Neuron (in vitro differentiated cells): Measurements from ENCODE around the gene APCDD1L.

Experiments
- H2AFZ ChIP-seq: one replicate; pipeline ENCODE4 v1.6.1; 2013; ENCODE audit warnings: low read depth, mild to moderate bottlenecking, inconsistent platforms, low read length, moderate library complexity
- H3K27me3 ChIP-seq: one replicate; pipeline ENCODE4 v1.6.1; 2013; ENCODE audit warnings: low read length; ENCODE audit not compliant: insufficient read depth
- H3K36me3 ChIP-seq: one replicate; pipeline ENCODE4 v1.6.1; 2013; ENCODE audit warnings: low read length; ENCODE audit not compliant: insufficient read depth
- H3K4me1 ChIP-seq: one replicate; pipeline ENCODE4 v1.6.1; 2013; ENCODE audit warnings: low read length; ENCODE audit not compliant: insufficient read depth
- H3K4me3 ChIP-seq: 2 replicates; pipeline ENCODE4 v1.5.1; 2013; ENCODE audit warnings: mild to moderate bottlenecking, low read length, moderate library complexity
- H3K9me3 ChIP-seq: one replicate; pipeline ENCODE4 v1.6.1; 2013; ENCODE audit warnings: low read length

The APCDD1L gene

GRCh38 chr20:58538752-58539151 is 23.6 kb upstream of the APCDD1L start:
- Histone ChIP-seq H3K4me3 (no peak overlapping the region), H2AFZ (no peak overlapping the region), H3K4me1 (no peaks in the 10 kb centered on the region), H3K9me3 (no peaks in the 10 kb centered on the region), H3K27me3 (no peaks in the 10 kb centered on the region), H3K36me3 (no peaks in the 10 kb centered on the region)

DNA sequence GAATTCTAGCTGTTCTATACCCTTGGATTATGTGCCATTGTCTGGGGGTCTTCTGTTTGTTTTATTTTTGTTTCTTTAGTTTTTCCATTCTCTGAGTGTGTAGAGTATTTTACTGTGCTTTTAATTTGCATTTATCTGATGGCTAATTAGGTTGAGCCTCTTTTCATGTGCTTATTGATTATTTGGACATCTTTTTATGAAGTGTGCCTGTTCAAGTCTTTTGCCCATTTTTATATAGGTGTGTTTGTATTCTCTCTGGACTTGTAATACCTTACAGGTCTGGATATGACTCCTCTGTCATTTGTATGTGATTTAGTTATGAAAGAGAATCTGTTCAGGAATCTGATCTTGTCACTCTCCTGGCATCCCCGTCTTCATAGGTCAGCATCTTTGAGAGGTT is 22.6 kb upstream of the APCDD1L start:
- Histone ChIP-seq H3K36me3 (no peaks in the 10 kb centered on the region), H3K4me3 (no peak overlapping the region)

GRCh38 chr20:58536289-58536688 is 21.1 kb upstream of the APCDD1L start:
- H2AFZ ChIP-seq, result no peak overlapping the region
- no peaks in the 10 kb centered on the region for H3K4me1 ChIP-seq
- H3K9me3 ChIP-seq, result no peaks in the 10 kb centered on the region
- H3K27me3 ChIP-seq, result no peaks in the 10 kb centered on the region
- no peaks in the 10 kb centered on the region for H3K36me3 ChIP-seq
- no peak overlapping the region for H3K4me3 ChIP-seq

More for the DNA sequence above, 22.6 kb upstream of the APCDD1L start:
- H3K4me1 ChIP-seq, result no peaks in the 10 kb centered on the region
- no peaks in the 10 kb centered on the region for H3K9me3 ChIP-seq
- no peak overlapping the region for H2AFZ ChIP-seq
- no peaks in the 10 kb centered on the region for H3K27me3 ChIP-seq

- no peaks in the 10 kb centered on the region for H3K4me1 ChIP-seq
- no peaks in the 10 kb centered on the region for H3K36me3 ChIP-seq
- no peak overlapping the region for H2AFZ ChIP-seq
- peaks cover 2% of the 10 kb centered on the region for H3K9me3 ChIP-seq
- no peaks in the 10 kb centered on the region for H3K27me3 ChIP-seq
- no peak overlapping the region for H3K4me3 ChIP-seq
These were observed 16.5 kb upstream of the APCDD1L start for GRCh38 chr20:58531657-58532056.

DNA sequence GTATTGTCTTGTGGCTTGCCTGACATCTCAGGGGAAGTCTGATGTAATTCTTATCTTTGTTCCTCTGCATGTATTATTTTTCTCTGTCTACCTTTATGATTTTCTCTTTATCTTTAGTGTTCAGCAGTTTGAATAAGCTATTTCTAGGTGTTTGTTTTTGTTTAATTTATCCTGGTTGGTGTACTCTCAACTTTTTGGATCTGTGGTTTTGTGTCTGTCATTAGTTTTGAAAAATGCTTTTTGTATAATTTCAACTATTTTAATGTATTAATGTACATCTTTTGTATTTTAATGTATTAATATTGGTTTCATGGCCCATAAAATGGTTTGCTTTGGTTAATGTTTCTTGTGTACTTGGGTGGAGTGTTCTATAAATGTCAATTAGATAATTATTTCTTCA is 15.9 kb upstream of the APCDD1L start:
- Histone ChIP-seq H3K4me3 (no peak overlapping the region), H3K9me3 (peaks cover 3% of the 10 kb centered on the region), H3K4me1 (no peaks in the 10 kb centered on the region), H3K27me3 (no peaks in the 10 kb centered on the region), H2AFZ (no peak overlapping the region), H3K36me3 (no peaks in the 10 kb centered on the region)

DNA sequence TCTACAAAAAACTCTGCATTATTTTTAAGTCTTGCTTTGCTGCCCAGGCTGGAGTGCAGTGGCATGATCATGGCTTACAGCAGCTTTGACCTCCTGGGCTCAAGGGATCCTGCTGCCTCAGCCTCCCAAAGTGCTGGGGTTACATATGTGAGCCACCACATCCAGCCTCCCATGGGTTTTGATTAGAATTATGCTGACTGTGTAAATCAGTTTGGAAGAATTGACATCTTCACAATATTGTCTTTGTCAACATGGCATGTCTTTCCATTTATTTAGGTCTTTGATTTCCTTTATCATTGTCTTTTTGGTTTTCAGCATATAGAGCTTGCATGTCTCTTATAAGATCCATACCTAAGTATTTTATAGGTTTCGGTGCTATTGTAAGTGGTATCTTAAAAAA is 13.2 kb upstream of the APCDD1L start:
- no peak overlapping the region for H2AFZ ChIP-seq
- H3K27me3 ChIP-seq, result no peaks in the 10 kb centered on the region
- H3K4me3 ChIP-seq, result no peak overlapping the region
- peaks cover 4% of the 10 kb centered on the region for H3K4me1 ChIP-seq
- peaks cover 15% of the 10 kb centered on the region for H3K9me3 ChIP-seq
- H3K36me3 ChIP-seq, result no peaks in the 10 kb centered on the region

DNA sequence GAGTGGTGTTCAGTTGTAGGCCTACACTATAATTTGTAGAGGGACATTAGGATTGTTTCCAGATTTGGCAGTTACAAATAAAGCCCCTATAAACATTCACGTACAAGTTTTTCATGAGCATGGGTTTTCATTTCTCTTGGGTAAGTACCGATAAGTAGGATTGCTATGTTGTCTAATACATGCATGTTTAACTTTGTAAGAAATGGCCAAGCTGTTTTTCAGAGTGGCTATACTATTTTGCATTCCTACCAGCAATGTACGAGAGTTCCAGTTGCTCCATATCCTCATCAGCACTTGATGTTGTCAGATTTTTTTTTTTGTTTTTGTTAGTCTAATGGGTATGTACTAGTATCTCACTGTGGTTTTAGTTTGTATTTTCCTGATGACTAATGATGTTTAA is 11.2 kb upstream of the APCDD1L start:
- H3K9me3 ChIP-seq, result peaks cover 15% of the 10 kb centered on the region
- H3K36me3 ChIP-seq, result no peaks in the 10 kb centered on the region
- H3K4me3 ChIP-seq, result no peak overlapping the region
- peaks cover 2% of the 10 kb centered on the region for H3K27me3 ChIP-seq
- H3K4me1 ChIP-seq, result peaks cover 8% of the 10 kb centered on the region
- no peak overlapping the region for H2AFZ ChIP-seq

DNA sequence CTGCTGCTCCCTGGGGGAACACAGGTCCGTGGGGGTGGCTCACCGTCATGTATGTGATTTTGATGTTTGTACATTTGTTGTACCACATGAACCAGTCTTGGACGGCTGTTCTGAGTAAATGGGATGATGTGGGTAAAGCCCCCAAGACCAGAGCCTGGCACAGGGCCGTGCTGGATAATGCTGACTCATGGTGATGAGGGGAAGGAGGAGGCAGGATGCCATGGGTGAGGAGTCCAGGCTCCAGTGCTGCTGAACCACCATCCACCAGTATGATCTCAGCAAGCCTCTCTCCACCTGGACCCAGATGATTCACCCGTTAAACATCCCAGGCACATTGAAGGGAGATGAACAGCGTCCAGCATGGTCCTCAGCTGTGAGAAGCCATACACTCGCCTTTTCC is 9.6 kb upstream of the APCDD1L start:
- peaks cover 2% of the 10 kb centered on the region for H3K27me3 ChIP-seq
- H3K36me3 ChIP-seq, result no peaks in the 10 kb centered on the region
- peaks cover 8% of the 10 kb centered on the region for H3K4me1 ChIP-seq
- H3K4me3 ChIP-seq, result no peak overlapping the region
- H2AFZ ChIP-seq, result no peak overlapping the region
- peaks cover 15% of the 10 kb centered on the region for H3K9me3 ChIP-seq

DNA sequence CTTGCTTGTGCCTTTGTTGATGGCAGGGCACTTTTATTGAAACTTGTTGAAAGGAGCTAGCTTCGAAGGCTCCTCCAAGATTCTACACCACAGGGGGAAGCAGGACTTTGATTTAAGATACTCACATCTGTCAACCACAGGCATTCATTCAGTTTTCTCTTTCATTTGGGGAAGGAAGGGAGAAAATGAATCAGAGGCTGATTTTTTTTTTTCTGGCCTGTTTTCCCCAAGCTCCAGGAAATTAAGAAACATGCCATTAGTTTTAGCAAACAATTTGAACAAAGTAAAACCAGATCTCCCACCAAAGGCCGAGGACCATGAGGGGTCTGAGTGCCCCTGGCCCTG is 8.7 kb upstream of the APCDD1L start:
- Histone ChIP-seq H3K27me3 (peaks cover 9% of the 10 kb centered on the region), H3K4me1 (peaks cover 8% of the 10 kb centered on the region), H2AFZ (no peak overlapping the region), H3K36me3 (no peaks in the 10 kb centered on the region), H3K9me3 (peaks cover 14% of the 10 kb centered on the region), H3K4me3 (no peak overlapping the region)

DNA sequence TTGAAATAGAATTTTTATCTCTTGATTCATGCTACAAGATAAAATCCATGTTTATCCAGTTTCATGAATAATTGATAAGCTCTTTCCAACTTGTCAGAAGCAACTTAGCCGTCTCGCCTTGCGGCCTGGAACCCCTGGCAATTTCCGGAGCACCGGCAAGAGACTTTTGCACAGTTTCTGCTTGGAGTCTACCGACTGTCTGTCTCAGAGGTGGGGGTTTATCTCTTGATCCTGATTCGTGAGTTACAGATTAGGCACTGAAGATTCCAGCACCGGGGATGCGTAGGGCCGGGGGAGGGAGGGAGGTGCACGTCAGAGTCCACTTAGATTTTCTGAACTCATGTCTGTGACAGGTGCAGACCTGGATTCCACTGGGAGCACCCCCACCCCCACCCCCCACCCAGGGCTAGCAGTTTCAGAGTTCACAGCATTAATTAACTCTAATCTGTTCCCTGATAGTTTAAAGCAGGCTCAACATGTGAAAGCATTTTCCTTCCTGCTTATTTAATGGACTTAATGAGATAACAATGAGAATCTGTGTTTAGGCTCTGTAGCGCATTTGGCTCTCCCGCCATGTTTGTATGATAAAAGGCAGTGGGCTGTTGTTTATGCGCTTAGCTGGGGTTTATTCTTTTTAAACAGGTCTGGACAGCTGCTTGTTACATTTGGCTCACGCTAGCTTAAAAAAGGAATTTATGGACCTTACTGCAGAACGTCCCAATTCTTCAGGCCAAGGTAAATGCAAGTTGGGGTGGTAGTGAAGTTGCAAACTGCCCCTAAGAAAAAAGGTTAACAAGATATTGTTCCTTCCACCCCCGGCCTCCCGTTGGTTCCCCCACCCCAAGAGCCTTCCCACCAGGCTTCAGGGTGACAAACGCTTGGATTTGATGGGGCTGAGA is 8.1 kb upstream of the APCDD1L start:
- Histone ChIP-seq H2AFZ (no peak overlapping the region), H3K4me1 (peaks cover 8% of the 10 kb centered on the region), H3K36me3 (no peaks in the 10 kb centered on the region), H3K4me3 (no peak overlapping the region), H3K9me3 (peaks cover 14% of the 10 kb centered on the region), H3K27me3 (peaks cover 16% of the 10 kb centered on the region)

GRCh38 chr20:58522666-58523065 is 7.5 kb upstream of the APCDD1L start:
- peaks cover 22% of the 10 kb centered on the region for H3K27me3 ChIP-seq
- peaks cover 8% of the 10 kb centered on the region for H3K4me1 ChIP-seq
- peaks cover 14% of the 10 kb centered on the region for H3K9me3 ChIP-seq
- no peak overlapping the region for H2AFZ ChIP-seq
- H3K4me3 ChIP-seq, result no peak overlapping the region
- no peaks in the 10 kb centered on the region for H3K36me3 ChIP-seq

GRCh38 chr20:58521763-58522162 is 6.6 kb upstream of the APCDD1L start:
- no peak overlapping the region for H2AFZ ChIP-seq
- peaks cover 31% of the 10 kb centered on the region for H3K27me3 ChIP-seq
- peaks cover 8% of the 10 kb centered on the region for H3K4me1 ChIP-seq
- H3K36me3 ChIP-seq, result no peaks in the 10 kb centered on the region
- peaks cover 14% of the 10 kb centered on the region for H3K9me3 ChIP-seq
- no peak overlapping the region for H3K4me3 ChIP-seq

- Histone ChIP-seq H3K36me3 (no peaks in the 10 kb centered on the region), H3K9me3 (peaks cover 5% of the 10 kb centered on the region), H3K27me3 (peaks cover 45% of the 10 kb centered on the region), H3K4me1 (peaks cover 8% of the 10 kb centered on the region), H3K4me3 (no peak overlapping the region), H2AFZ (no peak overlapping the region)
These were observed 4.9 kb upstream of the APCDD1L start for GRCh38 chr20:58519940-58520712.
